ENCODE results near the gene GALNT6.
"Not testable (repeated sequence)": the region's sequence is repeated elsewhere in the genome, so short reads cannot be mapped to it uniquely, and the experiment has no call there.

The GALNT6 gene

GRCh38 chr12:51320311-51320694, 70.9 kb downstream of the GALNT6 start:
- no peak for DNase-seq

DNA sequence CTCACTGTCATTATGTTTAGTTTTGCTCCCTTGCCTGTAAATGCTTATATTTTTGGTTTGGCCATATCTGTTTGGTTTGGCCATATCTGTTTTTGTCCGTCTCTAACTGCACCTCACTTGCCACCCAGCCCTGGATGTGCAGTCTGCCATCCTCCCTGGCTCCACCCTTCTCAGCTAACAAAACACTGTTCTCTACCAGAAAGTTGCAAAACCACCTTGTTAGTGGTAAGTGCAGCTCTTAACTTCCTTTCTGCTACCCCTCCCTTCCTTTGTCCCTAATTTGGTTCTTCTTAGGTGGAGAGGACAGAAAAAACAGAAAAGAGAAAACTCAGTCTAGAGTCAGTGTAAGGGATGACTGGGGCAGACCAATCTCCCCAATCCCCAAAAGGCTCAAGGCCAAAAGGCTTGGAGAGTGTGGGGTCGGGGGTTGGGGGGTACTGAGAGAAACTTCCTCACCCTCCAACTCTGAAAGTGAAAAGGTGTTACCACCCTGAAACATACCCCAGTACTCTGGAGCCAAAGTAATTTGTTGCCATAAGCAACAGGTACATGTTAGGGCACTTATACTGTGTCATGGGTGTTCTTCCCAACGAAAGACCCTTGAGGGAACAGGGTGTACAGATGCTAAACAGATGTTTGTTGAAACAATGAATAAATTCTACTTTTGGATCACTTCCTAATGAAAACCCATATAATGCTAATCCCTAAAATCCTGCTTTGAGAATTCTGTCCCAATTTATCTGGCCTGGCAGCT, 72.2 kb downstream of the GALNT6 start:
- no peak for DNase-seq

DNA sequence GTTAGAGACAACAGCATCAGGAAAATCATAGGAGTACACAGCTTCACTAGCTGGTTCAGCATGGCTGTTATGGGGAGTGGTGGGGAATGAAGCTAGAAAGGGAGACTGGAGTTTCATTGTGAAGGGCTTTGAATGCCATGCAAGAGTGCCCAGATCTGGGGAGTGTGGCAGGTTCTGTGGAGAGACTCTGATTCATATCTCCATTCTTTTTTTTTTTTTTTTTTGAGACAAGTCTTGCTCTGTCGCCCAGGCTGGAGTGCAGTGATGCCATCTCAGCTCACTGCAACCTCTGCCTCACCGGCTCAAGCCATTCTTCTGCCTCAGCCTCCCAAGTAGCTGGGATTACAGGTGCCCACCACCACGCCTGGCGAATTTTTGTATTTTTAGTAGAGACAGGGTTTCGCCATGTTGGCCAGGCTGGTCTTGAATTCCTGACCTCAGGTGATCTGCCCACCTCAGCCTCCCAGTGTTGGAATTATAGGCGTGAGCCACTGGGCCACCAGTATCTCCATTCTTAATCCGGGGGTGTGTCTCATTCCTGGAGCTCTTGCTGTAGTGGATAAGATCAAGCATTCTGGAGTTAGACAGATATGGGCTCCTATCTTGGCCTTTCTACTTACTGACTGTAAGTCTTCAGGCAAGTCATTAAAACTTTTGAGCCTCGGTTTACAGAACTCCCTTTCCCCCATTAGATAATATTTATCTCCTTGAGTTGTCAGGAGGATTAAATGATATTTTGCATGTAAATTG, 73.0 kb downstream of the GALNT6 start:
- DNase-seq, result not testable (repeated sequence)

- no peak for DNase-seq
These were observed 79.8 kb downstream of the GALNT6 start for GRCh38 chr12:51311389-51311788.

- DNase-seq, result no peak
These were observed 83.3 kb downstream of the GALNT6 start for GRCh38 chr12:51307655-51308593.

DNA sequence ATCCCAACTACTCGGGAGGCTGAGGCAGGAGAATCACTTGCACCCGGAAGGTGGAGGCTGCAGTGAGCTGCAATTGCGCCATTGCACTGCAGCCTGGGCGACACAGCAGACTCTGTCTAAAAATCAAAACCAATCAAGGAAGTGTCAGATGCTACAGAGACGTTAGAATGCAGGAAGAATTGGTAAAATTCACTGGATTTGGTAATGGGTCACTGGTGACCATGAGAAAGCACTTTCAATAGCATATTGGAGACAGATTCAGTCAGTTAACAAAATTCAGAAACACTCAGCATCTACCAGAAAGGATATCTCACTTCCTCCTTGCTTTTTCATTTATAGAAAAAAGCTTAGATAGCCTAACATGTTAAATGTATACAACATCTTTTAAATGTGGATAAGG, 84.7 kb downstream of the GALNT6 start:
- no peak for DNase-seq
